AG10803 (cell line): ENCODE data around the gene TFAP2A.

Experiments
- DNase-seq: peaks from one replicate; pipeline ENCODE4 v3.0.0; 2010; ENCODE audit warnings: low read depth
- H3K4me3 ChIP-seq: 2 replicates; pipeline ENCODE4 v1.5.1; 2011; ENCODE audit warnings: mild to moderate bottlenecking, low read length, control low read depth
- TF ChIP-seq, protein P1 (sequence below): conservative IDR thresholded peaks from 2 replicates; pipeline ENCODE4 v1.5.1; 2011; ENCODE audit warnings: mild to moderate bottlenecking, low read length, control low read depth, inconsistent platforms

TFAP2A gene

DNA sequence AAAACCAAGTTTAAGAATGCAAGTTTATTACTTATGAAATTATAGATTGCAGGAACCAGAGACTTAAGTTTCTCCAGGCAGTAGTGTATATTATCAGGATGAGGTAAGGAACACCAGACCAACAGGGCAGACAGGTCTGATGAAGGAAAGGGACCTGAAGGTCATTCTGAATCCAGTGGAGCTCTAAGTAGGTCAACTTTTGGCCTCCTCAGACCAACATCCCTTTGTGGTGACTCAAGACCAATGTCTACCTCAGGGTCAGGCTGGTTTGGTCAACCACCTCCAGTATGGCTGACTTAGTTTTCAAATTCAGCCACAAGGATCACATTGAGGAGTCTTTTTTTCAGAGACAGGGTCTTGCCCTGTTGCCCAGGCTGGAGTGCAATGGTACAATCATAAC lies 38.7 kb upstream of the TFAP2A start:
- H3K4me3 ChIP-seq = no peak overlapping the region
- TF ChIP-seq, protein P1, sequence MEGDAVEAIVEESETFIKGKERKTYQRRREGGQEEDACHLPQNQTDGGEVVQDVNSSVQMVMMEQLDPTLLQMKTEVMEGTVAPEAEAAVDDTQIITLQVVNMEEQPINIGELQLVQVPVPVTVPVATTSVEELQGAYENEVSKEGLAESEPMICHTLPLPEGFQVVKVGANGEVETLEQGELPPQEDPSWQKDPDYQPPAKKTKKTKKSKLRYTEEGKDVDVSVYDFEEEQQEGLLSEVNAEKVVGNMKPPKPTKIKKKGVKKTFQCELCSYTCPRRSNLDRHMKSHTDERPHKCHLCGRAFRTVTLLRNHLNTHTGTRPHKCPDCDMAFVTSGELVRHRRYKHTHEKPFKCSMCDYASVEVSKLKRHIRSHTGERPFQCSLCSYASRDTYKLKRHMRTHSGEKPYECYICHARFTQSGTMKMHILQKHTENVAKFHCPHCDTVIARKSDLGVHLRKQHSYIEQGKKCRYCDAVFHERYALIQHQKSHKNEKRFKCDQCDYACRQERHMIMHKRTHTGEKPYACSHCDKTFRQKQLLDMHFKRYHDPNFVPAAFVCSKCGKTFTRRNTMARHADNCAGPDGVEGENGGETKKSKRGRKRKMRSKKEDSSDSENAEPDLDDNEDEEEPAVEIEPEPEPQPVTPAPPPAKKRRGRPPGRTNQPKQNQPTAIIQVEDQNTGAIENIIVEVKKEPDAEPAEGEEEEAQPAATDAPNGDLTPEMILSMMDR = no peak

GRCh38 chr6:10451828-10452509 lies 37.1 kb upstream of the TFAP2A start:
- DNase-seq = peak; percentile 68
- TF ChIP-seq, protein P1 = no peak
- no peak overlapping the region for H3K4me3 ChIP-seq

More for the DNA sequence above, 38.7 kb upstream of the TFAP2A start:
- no peak for DNase-seq

- no peak for DNase-seq
- no peak overlapping the region for H3K4me3 ChIP-seq
- TF ChIP-seq, protein P1 = no peak
Measured at GRCh38 chr6:10451394-10451793, 36.5 kb upstream of the TFAP2A start.

GRCh38 chr6:10449751-10450150 lies 34.9 kb upstream of the TFAP2A start:
- no peak overlapping the region for H3K4me3 ChIP-seq
- DNase-seq = no peak
- TF ChIP-seq, protein P1 = no peak

GRCh38 chr6:10448096-10448495 lies 33.2 kb upstream of the TFAP2A start:
- no peak overlapping the region for H3K4me3 ChIP-seq
- TF ChIP-seq, protein P1 = no peak
- DNase-seq = no peak

GRCh38 chr6:10446548-10446947 lies 31.7 kb upstream of the TFAP2A start:
- TF ChIP-seq, protein P1 = no peak
- no peak overlapping the region for H3K4me3 ChIP-seq
- no peak for DNase-seq

- H3K4me3 ChIP-seq = no peak overlapping the region
- TF ChIP-seq, protein P1 = no peak
- DNase-seq = no peak
Measured at GRCh38 chr6:10441655-10442009, 26.8 kb upstream of the TFAP2A start.
